K562 (cell line): ENCODE measurements around the gene CEP295NL. TPM values are rescaled to one million over a fixed set of nuclear protein-coding genes. Genes with fewer than 3 reads are reported as not detected.

Experiments
- CHD2 ChIP-seq: IDR thresholded peaks from 2 replicates; pipeline ENCODE4 v1.6.1; 2011; ENCODE audit warnings: low read depth, low read length
- ESRRB ChIP-seq: fragments of 250-450 bp; sonication (Bioruptor Pico); IDR thresholded peaks from 2 replicates; pipeline ENCODE4 v1.5.0; 2020; ENCODE audit warnings: mild to moderate bottlenecking, moderate library complexity, borderline replicate concordance
- FOXK2 ChIP-seq, 2 experiments: fragments of 450-650 bp; IDR thresholded peaks in 1 of 2; conservative IDR thresholded peaks in 1 of 2; 2 replicates each; pipeline ENCODE4 v1.6.1; 2016; ENCODE audit warnings: low read depth in 2 of 2, mild to moderate bottlenecking in 1 of 2
- GTF2E2 ChIP-seq: fragments of 200-800 bp; sonication (Bioruptor generic); IDR thresholded peaks from 2 replicates; pipeline ENCODE4 v1.6.1; 2016; ENCODE audit warnings: missing genetic modification characterization, missing compliant biosample characterization
- GTF2F1 ChIP-seq: IDR thresholded peaks from 2 replicates; pipeline ENCODE4 v1.6.1; 2011; ENCODE audit warnings: low read depth, low read length, improper control_type of control experiment
- HDAC1 ChIP-seq, 2 experiments: fragments of 450-650 bp; IDR thresholded peaks; 2 replicates each; pipeline ENCODE4 v1.6.1; 2016 to 2017; ENCODE audit warnings: inconsistent platforms in 1 of 2, mild to moderate bottlenecking in 1 of 2, moderate library complexity in 1 of 2
- HNRNPH1 ChIP-seq: fragments of 200-400 bp; formaldehyde crosslinking; optimal IDR thresholded peaks from 2 replicates; pipeline ENCODE3; 2017; ENCODE audit warnings: low read depth, mild to moderate bottlenecking, low read length, moderate library complexity
- KAT7 ChIP-seq: sonication (generic); formaldehyde crosslinking; IDR thresholded peaks from 2 replicates; pipeline ENCODE4 v1.8.0; 2022; ENCODE audit warnings: missing genetic modification reagents, mild to moderate bottlenecking, borderline replicate concordance
- KLF16 ChIP-seq: IDR thresholded peaks from 2 replicates; pipeline ENCODE4 v1.6.1; 2016; ENCODE audit warnings: antibody characterized with exemption
- NFATC3 ChIP-seq: fragments of 450-650 bp; IDR thresholded peaks from 2 replicates; pipeline ENCODE4 v1.6.1; 2017; ENCODE audit warnings: mild to moderate bottlenecking
- NFRKB ChIP-seq: fragments of 450-650 bp; IDR thresholded peaks from 2 replicates; pipeline ENCODE4 v1.6.1; 2016; ENCODE audit warnings: low read depth
- NR2C2 ChIP-seq, 2 experiments: fragments of 200-800 bp in 1 of 2; sonication (Bioruptor generic) in 1 of 2; sonication (generic) in 1 of 2; formaldehyde crosslinking in 1 of 2; IDR thresholded peaks; 2 replicates each; pipeline versions ENCODE4 v1.6.1 to v1.8.0; 2016 to 2022; ENCODE audit warnings: mild to moderate bottlenecking in 1 of 2, missing compliant biosample characterization in 1 of 2, missing genetic modification characterization in 1 of 2, missing genetic modification reagents in 1 of 2
- SIX5 ChIP-seq, 2 experiments: IDR thresholded peaks; 2 replicates each; pipeline ENCODE4 v1.6.1; 2011; ENCODE audit warnings: low read length in 2 of 2, borderline replicate concordance in 1 of 2, low read depth in 1 of 2, mild to moderate bottlenecking in 1 of 2, moderate library complexity in 1 of 2; ENCODE audit not compliant: insufficient read depth in 1 of 2
- TEAD4 ChIP-seq, 2 experiments: sonication (generic) in 1 of 2; formaldehyde crosslinking in 1 of 2; IDR thresholded peaks; 2 replicates each; pipeline versions ENCODE4 v1.6.1 to v1.8.0; 2012 to 2022; ENCODE audit warnings: borderline replicate concordance in 1 of 2, inconsistent platforms in 1 of 2, low read length in 1 of 2, mild to moderate bottlenecking in 1 of 2, missing genetic modification reagents in 1 of 2
- ZNF79 ChIP-seq: fragments of 250-450 bp; sonication (Bioruptor Pico); IDR thresholded peaks from 2 replicates; pipeline ENCODE4 v1.4.0; 2020; ENCODE audit warnings: low read depth, mild to moderate bottlenecking, moderate library complexity
- polyA plus RNA-seq, 8 experiments: library from polyadenylated mRNA; depleted of rRNA in 4 of 8; stranded (reverse) in 5 of 8; unstranded in 3 of 8; fragments of >200 nt; fragmentation: Nextera tagmentation in 2 of 8; fragmentation: Illumina TruSeq in 1 of 8; extraction: Ambion mirVana in 2 of 8; extraction: Trizol in 1 of 8; gene quantifications; 2 replicates each; pipeline versions ENCODE4 v1.2.1 to v1.2.3, GENCODE V29; 2011 to 2014; ENCODE audit warnings: inconsistent platforms in 1 of 8, missing spikeins in 1 of 8
- total RNA-seq, 7 experiments: library from RNA; depleted of rRNA in 6 of 7; stranded (reverse); fragments of >200 nt in 6 of 7; fragmentation: Illumina TruSeq in 2 of 7; extraction: Trizol in 2 of 7; gene quantifications; 2 replicates each; pipeline versions ENCODE4 v1.2.1 to v1.2.3, GENCODE V29; 2011 to 2021; ENCODE audit warnings: low replicate concordance in 1 of 7
- TF ChIP-seq, protein P1 (sequence below): fragments of 200-400 bp; formaldehyde crosslinking; IDR thresholded peaks from 2 replicates; pipeline ENCODE4 v1.6.1; 2017; ENCODE audit warnings: mild to moderate bottlenecking, low read depth, low read length, moderate library complexity
- TF ChIP-seq, protein P2 (sequence below): fragments of 450-650 bp; conservative IDR thresholded peaks from 2 replicates; pipeline ENCODE4 v1.6.1; 2016; ENCODE audit warnings: missing genetic modification characterization, low read depth, mild to moderate bottlenecking, missing compliant biosample characterization, moderate library complexity
- TF ChIP-seq, protein P3 (sequence below): fragments of 450-650 bp; IDR thresholded peaks from 2 replicates; pipeline ENCODE4 v1.7.0; 2016; ENCODE audit warnings: borderline replicate concordance
- TF ChIP-seq, protein P4 (sequence below): fragments of 250-450 bp; sonication (Bioruptor Pico); IDR thresholded peaks from 2 replicates; pipeline ENCODE4 v1.4.0; 2020; ENCODE audit warnings: mild to moderate bottlenecking

Gene CEP295NL
- total and polyA plus RNA-seq, 9 of the 15 experiments (the other 6 are each of a cell fraction or from before 2014, with no cell fraction given), result not detected

DNA sequence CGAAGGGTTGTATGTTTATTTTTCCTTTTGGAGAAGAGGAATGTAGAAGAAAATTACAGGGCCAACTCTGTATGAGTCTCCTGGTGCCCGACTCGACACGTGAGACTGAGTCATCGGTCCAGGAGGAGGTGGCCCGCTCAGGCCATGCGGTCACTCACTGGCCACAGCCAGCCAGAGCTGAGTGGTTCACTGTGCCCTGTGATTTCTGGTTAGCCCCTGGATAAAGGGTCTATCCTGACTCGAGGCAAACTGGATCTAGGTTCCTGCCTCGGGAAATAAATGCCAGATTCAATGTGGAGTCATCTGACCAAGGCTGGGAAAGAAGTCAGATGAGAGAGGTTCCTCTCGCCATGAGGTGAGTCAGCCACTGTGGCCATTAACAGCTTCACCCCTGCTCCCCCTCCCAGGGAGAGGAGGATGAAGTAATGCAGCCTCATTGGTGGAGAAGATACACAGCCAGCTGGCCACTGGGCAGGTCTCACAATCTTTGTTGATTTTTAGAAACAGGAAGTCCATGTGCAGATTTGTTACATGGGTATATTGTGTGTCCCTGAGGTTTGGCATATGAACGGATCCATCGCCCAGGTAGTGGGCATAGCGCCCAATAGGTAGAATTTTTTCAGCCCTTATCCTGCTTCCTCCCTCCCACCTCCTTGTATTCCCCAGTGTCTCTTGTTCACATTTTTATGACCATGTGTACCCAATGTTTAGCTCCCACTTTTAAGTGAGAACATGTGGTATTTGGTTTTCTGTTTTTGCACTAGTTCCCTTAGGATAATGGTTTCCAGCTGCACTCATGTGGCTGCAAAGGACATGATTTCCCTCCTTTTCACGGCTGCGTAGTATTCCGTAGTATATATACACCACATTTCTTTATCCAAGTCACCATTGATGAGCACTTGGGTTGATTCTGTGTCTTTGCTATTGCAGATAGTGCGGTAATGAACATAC, 40.7 kb downstream of the CEP295NL start (continued):
- peak; percentile 95 for TF ChIP-seq FOXK2 (conservative IDR thresholded peaks at IDR 0.05 in 1 of 2, IDR thresholded peaks at IDR 0.05 in 1 of 2; ENCODE audit: low read depth in 2 of 2)
- TF ChIP-seq NR2C2 (CRISPR knock-in tag; IDR thresholded peaks at IDR 0.05), result no peak
- peak; percentile 82 for TF ChIP-seq NR2C2 (tag; IDR thresholded peaks at IDR 0.05)
- TF ChIP-seq, protein P1, sequence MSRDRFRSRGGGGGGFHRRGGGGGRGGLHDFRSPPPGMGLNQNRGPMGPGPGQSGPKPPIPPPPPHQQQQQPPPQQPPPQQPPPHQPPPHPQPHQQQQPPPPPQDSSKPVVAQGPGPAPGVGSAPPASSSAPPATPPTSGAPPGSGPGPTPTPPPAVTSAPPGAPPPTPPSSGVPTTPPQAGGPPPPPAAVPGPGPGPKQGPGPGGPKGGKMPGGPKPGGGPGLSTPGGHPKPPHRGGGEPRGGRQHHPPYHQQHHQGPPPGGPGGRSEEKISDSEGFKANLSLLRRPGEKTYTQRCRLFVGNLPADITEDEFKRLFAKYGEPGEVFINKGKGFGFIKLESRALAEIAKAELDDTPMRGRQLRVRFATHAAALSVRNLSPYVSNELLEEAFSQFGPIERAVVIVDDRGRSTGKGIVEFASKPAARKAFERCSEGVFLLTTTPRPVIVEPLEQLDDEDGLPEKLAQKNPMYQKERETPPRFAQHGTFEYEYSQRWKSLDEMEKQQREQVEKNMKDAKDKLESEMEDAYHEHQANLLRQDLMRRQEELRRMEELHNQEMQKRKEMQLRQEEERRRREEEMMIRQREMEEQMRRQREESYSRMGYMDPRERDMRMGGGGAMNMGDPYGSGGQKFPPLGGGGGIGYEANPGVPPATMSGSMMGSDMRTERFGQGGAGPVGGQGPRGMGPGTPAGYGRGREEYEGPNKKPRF, result no peak
- TF ChIP-seq SIX5 (IDR thresholded peaks at IDR 0.05; ENCODE audit: borderline replicate concordance in 1 of 2, insufficient read depth in 1 of 2, low read depth in 1 of 2, low read length in 2 of 2), result no peak
- TF ChIP-seq, protein P2, sequence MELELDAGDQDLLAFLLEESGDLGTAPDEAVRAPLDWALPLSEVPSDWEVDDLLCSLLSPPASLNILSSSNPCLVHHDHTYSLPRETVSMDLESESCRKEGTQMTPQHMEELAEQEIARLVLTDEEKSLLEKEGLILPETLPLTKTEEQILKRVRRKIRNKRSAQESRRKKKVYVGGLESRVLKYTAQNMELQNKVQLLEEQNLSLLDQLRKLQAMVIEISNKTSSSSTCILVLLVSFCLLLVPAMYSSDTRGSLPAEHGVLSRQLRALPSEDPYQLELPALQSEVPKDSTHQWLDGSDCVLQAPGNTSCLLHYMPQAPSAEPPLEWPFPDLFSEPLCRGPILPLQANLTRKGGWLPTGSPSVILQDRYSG, result no peak
- peak; percentile 26; the same call in 1 of the 2 replicates for TF ChIP-seq GTF2E2
- TF ChIP-seq KAT7, result no peak
- peak; percentile 79 for TF ChIP-seq NFRKB
- TF ChIP-seq ZNF79 (CRISPR knock-in tag), result no peak
- TF ChIP-seq HDAC1 (IDR thresholded peaks at IDR 0.05), result peak in 1 of 2 experiments; percentile 38; a peak in 1 of 4 replicates
- TF ChIP-seq NFATC3, result no peak
- TF ChIP-seq, protein P3, sequence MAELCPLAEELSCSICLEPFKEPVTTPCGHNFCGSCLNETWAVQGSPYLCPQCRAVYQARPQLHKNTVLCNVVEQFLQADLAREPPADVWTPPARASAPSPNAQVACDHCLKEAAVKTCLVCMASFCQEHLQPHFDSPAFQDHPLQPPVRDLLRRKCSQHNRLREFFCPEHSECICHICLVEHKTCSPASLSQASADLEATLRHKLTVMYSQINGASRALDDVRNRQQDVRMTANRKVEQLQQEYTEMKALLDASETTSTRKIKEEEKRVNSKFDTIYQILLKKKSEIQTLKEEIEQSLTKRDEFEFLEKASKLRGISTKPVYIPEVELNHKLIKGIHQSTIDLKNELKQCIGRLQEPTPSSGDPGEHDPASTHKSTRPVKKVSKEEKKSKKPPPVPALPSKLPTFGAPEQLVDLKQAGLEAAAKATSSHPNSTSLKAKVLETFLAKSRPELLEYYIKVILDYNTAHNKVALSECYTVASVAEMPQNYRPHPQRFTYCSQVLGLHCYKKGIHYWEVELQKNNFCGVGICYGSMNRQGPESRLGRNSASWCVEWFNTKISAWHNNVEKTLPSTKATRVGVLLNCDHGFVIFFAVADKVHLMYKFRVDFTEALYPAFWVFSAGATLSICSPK, result no peak
- no peak for TF ChIP-seq KLF16
- TF ChIP-seq GTF2F1, result no peak
- TF ChIP-seq ESRRB, result no peak
- no peak for TF ChIP-seq HNRNPH1
- no peak for TF ChIP-seq CHD2
- TF ChIP-seq, protein P4, sequence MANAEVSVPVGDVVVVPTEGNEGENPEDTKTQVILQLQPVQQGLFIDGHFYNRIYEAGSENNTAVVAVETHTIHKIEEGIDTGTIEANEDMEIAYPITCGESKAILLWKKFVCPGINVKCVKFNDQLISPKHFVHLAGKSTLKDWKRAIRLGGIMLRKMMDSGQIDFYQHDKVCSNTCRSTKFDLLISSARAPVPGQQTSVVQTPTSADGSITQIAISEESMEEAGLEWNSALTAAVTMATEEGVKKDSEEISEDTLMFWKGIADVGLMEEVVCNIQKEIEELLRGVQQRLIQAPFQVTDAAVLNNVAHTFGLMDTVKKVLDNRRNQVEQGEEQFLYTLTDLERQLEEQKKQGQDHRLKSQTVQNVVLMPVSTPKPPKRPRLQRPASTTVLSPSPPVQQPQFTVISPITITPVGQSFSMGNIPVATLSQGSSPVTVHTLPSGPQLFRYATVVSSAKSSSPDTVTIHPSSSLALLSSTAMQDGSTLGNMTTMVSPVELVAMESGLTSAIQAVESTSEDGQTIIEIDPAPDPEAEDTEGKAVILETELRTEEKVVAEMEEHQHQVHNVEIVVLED (CRISPR knock-in tag), result no peak
- TF ChIP-seq TEAD4 (IDR thresholded peaks at IDR 0.05; ENCODE audit: low read length), result peak; percentile 30; the same call in 1 of the 2 replicates
- TF ChIP-seq TEAD4 (CRISPR knock-in tag; IDR thresholded peaks at IDR 0.05; ENCODE audit: borderline replicate concordance), result no peak
